ENCODE data around the gene NCOA7. TPM values are rescaled to one million over a fixed set of nuclear protein-coding genes. Genes with fewer than 3 reads are reported as not detected.

The NCOA7 gene
- total RNA-seq, 4 donors from 2014 or later = 17.9 to 72.8 (median 40.6) TPM

GRCh38 chr6:125884634-125885371, 94.0 kb downstream of the NCOA7 start:
- Histone ChIP-seq H3K36me3 (no peaks in the 10 kb centered on the region), H3K4me1 (no peaks in the 10 kb centered on the region), H3K9me3 (no peaks in the 10 kb centered on the region), H3K27ac (no peak overlapping the region), H3K27me3 (no peaks in the 10 kb centered on the region), H3K4me3 (no peak overlapping the region)
- no peak for TF ChIP-seq POLR2A (IDR thresholded peaks at IDR 0.05)
- TF ChIP-seq, protein P1, sequence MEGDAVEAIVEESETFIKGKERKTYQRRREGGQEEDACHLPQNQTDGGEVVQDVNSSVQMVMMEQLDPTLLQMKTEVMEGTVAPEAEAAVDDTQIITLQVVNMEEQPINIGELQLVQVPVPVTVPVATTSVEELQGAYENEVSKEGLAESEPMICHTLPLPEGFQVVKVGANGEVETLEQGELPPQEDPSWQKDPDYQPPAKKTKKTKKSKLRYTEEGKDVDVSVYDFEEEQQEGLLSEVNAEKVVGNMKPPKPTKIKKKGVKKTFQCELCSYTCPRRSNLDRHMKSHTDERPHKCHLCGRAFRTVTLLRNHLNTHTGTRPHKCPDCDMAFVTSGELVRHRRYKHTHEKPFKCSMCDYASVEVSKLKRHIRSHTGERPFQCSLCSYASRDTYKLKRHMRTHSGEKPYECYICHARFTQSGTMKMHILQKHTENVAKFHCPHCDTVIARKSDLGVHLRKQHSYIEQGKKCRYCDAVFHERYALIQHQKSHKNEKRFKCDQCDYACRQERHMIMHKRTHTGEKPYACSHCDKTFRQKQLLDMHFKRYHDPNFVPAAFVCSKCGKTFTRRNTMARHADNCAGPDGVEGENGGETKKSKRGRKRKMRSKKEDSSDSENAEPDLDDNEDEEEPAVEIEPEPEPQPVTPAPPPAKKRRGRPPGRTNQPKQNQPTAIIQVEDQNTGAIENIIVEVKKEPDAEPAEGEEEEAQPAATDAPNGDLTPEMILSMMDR (IDR thresholded peaks at IDR 0.05) = no peak
- intact Hi-C loops (cut with DNase I; ENCODE audit: low total_unique reads) = no loop called here
- no peak for DNase-seq

DNA sequence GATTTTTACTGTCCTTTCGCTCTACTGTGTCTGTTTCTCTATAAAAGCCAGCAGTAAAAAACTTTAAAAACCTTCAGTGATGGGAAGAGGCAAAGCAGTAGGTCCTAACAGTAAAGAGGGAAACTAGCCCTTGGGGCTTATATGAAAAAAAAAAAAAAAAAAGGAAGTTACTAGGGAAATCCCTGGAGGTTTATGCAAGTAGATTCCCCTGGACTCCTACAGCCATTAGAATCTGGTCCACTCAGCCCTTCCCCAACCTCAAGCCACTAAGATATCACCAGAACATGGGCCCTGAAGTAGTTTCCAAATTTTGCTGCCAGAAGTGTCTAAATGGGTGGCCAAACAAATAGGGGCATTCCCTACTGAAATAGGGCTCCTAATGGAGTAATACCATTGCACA, 95.3 kb downstream of the NCOA7 start:
- TF ChIP-seq POLR2A (IDR thresholded peaks at IDR 0.05) = no peak
- TF ChIP-seq, protein P1 (IDR thresholded peaks at IDR 0.05) = no peak
- intact Hi-C loops (cut with DNase I; ENCODE audit: low total_unique reads) = no loop called here
- Histone ChIP-seq H3K9me3 (no peaks in the 10 kb centered on the region), H3K4me1 (no peaks in the 10 kb centered on the region), H3K4me3 (no peak overlapping the region), H3K27me3 (no peaks in the 10 kb centered on the region), H3K27ac (no peak overlapping the region), H3K36me3 (peaks cover 0 to 4% of the 10 kb centered on the region in 2 donors)
- DNase-seq = no peak

- intact Hi-C loops (cut with DNase I; ENCODE audit: low total_unique reads) = no loop called here
Observed at GRCh38 chr6:125886914-125887313, 96.2 kb downstream of the NCOA7 start.

GRCh38 chr6:125887372-125887771, 96.6 kb downstream of the NCOA7 start:
- H3K36me3 ChIP-seq = peaks cover 0 to 4% of the 10 kb centered on the region in 2 donors

More at GRCh38 chr6:125886914-125887313, 96.2 kb downstream of the NCOA7 start:
- no peak for DNase-seq
- Histone ChIP-seq H3K27ac (no peak overlapping the region), H3K4me3 (no peak overlapping the region), H3K9me3 (no peaks in the 10 kb centered on the region), H3K27me3 (no peaks in the 10 kb centered on the region), H3K4me1 (no peaks in the 10 kb centered on the region), H3K36me3 (peaks cover 0 to 4% of the 10 kb centered on the region in 2 donors)
- TF ChIP-seq, protein P1 (IDR thresholded peaks at IDR 0.05) = no peak
- no peak for TF ChIP-seq POLR2A (IDR thresholded peaks at IDR 0.05)

More at GRCh38 chr6:125887372-125887771, 96.6 kb downstream of the NCOA7 start:
- intact Hi-C loops (cut with DNase I; ENCODE audit: low total_unique reads) = no loop called here
- Histone ChIP-seq H3K9me3 (no peaks in the 10 kb centered on the region), H3K4me3 (no peak overlapping the region), H3K4me1 (no peaks in the 10 kb centered on the region), H3K27me3 (no peaks in the 10 kb centered on the region), H3K27ac (no peak overlapping the region)
- no peak for TF ChIP-seq POLR2A (IDR thresholded peaks at IDR 0.05)
- TF ChIP-seq, protein P1 (IDR thresholded peaks at IDR 0.05) = no peak
- DNase-seq = no peak
